ENCODE data around the gene NECTIN1.
A peak's percentile ranks its signal among the peaks of the same experiment; 100 is the strongest.

Gene NECTIN1

GRCh38 chr11:119639642-119640205 is 89.3 kb downstream of the NECTIN1 start:
- no peak for DNase-seq

- no peak for DNase-seq
Observed at GRCh38 chr11:119638851-119639250, 90.1 kb downstream of the NECTIN1 start.

- DNase-seq: no peak
Observed at GRCh38 chr11:119637481-119637880, 91.5 kb downstream of the NECTIN1 start.

GRCh38 chr11:119635776-119636175 is 93.2 kb downstream of the NECTIN1 start:
- no peak for DNase-seq

GRCh38 chr11:119635041-119635740 is 93.8 kb downstream of the NECTIN1 start:
- DNase-seq: no peak

GRCh38 chr11:119634301-119634700 is 94.7 kb downstream of the NECTIN1 start:
- no peak for DNase-seq

GRCh38 chr11:119629834-119630624 is 99.0 kb downstream of the NECTIN1 start:
- DNase-seq: no peak

GRCh38 chr11:119629085-119629484 is 99.9 kb downstream of the NECTIN1 start:
- DNase-seq: no peak

- DNase-seq: no peak
Observed at GRCh38 chr11:119627286-119627685, 101.7 kb downstream of the NECTIN1 start.

- DNase-seq: no peak
Observed at GRCh38 chr11:119626871-119627270, 102.1 kb downstream of the NECTIN1 start.

- no peak for DNase-seq
Observed at GRCh38 chr11:119626197-119626841, 102.7 kb downstream of the NECTIN1 start.

GRCh38 chr11:119625206-119625978 is 103.6 kb downstream of the NECTIN1 start:
- DNase-seq: no peak

- no peak for DNase-seq
Observed at GRCh38 chr11:119624629-119625028, 104.4 kb downstream of the NECTIN1 start.

- DNase-seq: no peak
Observed at GRCh38 chr11:119624102-119624615, 104.8 kb downstream of the NECTIN1 start.

GRCh38 chr11:119623682-119624081 is 105.3 kb downstream of the NECTIN1 start:
- DNase-seq: no peak

GRCh38 chr11:119622454-119623143 is 106.4 kb downstream of the NECTIN1 start:
- DNase-seq: no peak

GRCh38 chr11:119619665-119620064 is 109.3 kb downstream of the NECTIN1 start:
- DNase-seq: no peak

- DNase-seq: peak; percentile 31
Observed at GRCh38 chr11:119618208-119618909, 110.6 kb downstream of the NECTIN1 start.

GRCh38 chr11:119617340-119617713 is 111.7 kb downstream of the NECTIN1 start:
- DNase-seq: no peak

- DNase-seq: no peak
Observed at GRCh38 chr11:119616586-119617339, 112.2 kb downstream of the NECTIN1 start.

GRCh38 chr11:119615882-119616196 is 113.2 kb downstream of the NECTIN1 start:
- no peak for DNase-seq

All from CD4-positive, alpha-beta T cell treated with Interferon gamma for 1 hour (primary cell).